Measurements from ENCODE around the gene SCYGR2. TPM values are rescaled to one million over a fixed set of nuclear protein-coding genes. Genes with fewer than 3 reads are reported as not detected.

The SCYGR2 gene
- total and polyA plus RNA-seq, 2 donors (not counting 1 experiment from before 2014, with no cell fraction given): not detected

DNA sequence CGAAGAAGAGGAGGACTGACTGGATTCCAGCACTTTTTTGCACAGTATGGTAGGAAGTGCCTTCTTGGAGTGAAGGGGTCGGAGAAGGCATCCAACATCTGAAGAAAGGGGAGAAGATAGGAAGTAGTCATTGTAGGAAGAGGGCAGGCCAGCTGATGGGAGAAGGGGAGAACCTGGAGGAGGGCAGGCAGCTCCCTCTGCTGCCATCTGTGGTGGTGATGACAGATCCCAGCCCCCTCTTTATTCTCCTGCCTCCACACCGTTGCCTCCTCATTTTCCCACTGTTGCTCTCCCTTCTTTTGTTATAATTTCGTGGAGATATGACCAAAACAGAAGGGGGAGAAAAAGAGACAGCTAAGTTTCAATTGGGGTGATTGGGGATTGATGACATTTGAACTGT is 2.9 kb upstream of the SCYGR2 start:
- H3K27me3 ChIP-seq (replicated peaks in 1 of 4; ENCODE audit: control extremely low read depth in 1 of 4, control insufficient read depth in 3 of 4, insufficient read depth in 4 of 4, low read length in 3 of 4): peaks cover 0 to 16% (median 0%) of the 10 kb centered on the region in 4 experiments
- POLR2A ChIA-PET: no interaction called here
- no peak overlapping the region for H3K4me3 Mint-ChIP-seq

DNA sequence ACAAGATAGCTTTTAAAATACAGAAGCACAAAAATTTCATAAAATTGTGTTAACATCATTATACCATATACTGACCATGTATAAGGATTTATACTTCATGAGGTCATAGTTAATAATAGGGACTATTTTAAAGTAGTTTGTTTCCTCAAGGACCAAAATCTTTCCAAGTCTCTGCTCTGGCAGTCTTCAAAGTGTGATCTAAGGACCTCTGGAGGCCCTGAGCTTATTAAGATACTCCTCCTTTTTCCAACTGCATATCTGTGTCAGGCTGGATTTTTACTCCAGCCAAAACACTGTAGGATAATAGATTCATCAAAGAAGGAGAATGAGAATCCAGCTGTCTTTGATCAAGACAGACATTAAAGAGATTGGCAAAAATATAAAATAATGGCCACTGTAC is 1.7 kb upstream of the SCYGR2 start:
- no peak overlapping the region for H3K4me2 ChIP-seq (replicated peaks; ENCODE audit: low read depth, low read length, poor library complexity, severe bottlenecking)
- no peak overlapping the region for H2AFZ ChIP-seq (ENCODE audit: insufficient read depth, low read depth, low read length, poor library complexity, severe bottlenecking)
- H3K4me1 ChIP-seq (ENCODE audit: control insufficient read depth in 2 of 2, insufficient read depth in 2 of 2, low read length in 2 of 2): no peaks in the 10 kb centered on the region
- no peaks in the 10 kb centered on the region for H4K20me1 ChIP-seq (ENCODE audit: control insufficient read depth, insufficient read depth, low read length, poor library complexity, severe bottlenecking)
- H3K36me3 ChIP-seq (replicated peaks in 1 of 2; ENCODE audit: control extremely low read depth in 1 of 2, control insufficient read depth in 1 of 2, extremely low read depth in 1 of 2, insufficient read depth in 2 of 2, low read length in 1 of 2): no peaks in the 10 kb centered on the region
- no peaks in the 10 kb centered on the region for H3K9me3 ChIP-seq (ENCODE audit: control extremely low read depth in 1 of 3, control insufficient read depth in 2 of 3, insufficient read depth in 1 of 3, low read length in 2 of 3)
- Mint-ChIP-seq H3K27ac (no peak overlapping the region), H3K4me3 (no peak overlapping the region), H3K27me3 (peaks cover 50% of the 10 kb centered on the region), H3K4me1 (no peaks in the 10 kb centered on the region), H3K9me3 (ENCODE audit: insufficient read depth) (no peaks in the 10 kb centered on the region)
- H3K79me2 ChIP-seq (ENCODE audit: control insufficient read depth, insufficient read depth, low read length): no peaks in the 10 kb centered on the region
- peaks cover 0 to 16% (median 0%) of the 10 kb centered on the region in 4 experiments for H3K27me3 ChIP-seq (replicated peaks in 1 of 4; ENCODE audit: control extremely low read depth in 1 of 4, control insufficient read depth in 3 of 4, insufficient read depth in 4 of 4, low read length in 3 of 4)
- ChIA-PET POLR2A (no interaction called here), CTCF (no interaction called here)
- DNase-seq: no peak
- no peak overlapping the region for H3K4me3 ChIP-seq (ENCODE audit: control extremely low read depth in 1 of 5, extremely low read depth in 1 of 5, insufficient read depth in 1 of 5, low read depth in 2 of 5, low read length in 4 of 5)
- ATAC-seq (ENCODE audit: low read depth): no peak
- no peak overlapping the region for H3K9ac ChIP-seq (ENCODE audit: low read length)
- TF ChIP-seq, protein P1, sequence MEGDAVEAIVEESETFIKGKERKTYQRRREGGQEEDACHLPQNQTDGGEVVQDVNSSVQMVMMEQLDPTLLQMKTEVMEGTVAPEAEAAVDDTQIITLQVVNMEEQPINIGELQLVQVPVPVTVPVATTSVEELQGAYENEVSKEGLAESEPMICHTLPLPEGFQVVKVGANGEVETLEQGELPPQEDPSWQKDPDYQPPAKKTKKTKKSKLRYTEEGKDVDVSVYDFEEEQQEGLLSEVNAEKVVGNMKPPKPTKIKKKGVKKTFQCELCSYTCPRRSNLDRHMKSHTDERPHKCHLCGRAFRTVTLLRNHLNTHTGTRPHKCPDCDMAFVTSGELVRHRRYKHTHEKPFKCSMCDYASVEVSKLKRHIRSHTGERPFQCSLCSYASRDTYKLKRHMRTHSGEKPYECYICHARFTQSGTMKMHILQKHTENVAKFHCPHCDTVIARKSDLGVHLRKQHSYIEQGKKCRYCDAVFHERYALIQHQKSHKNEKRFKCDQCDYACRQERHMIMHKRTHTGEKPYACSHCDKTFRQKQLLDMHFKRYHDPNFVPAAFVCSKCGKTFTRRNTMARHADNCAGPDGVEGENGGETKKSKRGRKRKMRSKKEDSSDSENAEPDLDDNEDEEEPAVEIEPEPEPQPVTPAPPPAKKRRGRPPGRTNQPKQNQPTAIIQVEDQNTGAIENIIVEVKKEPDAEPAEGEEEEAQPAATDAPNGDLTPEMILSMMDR (IDR thresholded peaks at IDR 0.05): no peak
- no peak for TF ChIP-seq EZH2 (IDR thresholded peaks at IDR 0.05; ENCODE audit: borderline replicate concordance, insufficient read depth, low read depth, low read length, poor library complexity, severe bottlenecking)
- intact Hi-C loops (cut with micrococcal nuclease): no loop called here
- no peak overlapping the region for H3K27ac ChIP-seq (ENCODE audit: low read length in 2 of 2)

More for the DNA sequence above, 2.9 kb upstream of the SCYGR2 start:
- intact Hi-C loops (cut with micrococcal nuclease): no loop called here
- Mint-ChIP-seq H3K27me3 (peaks cover 49% of the 10 kb centered on the region), H3K9me3 (ENCODE audit: insufficient read depth) (no peaks in the 10 kb centered on the region), H3K27ac (no peak overlapping the region), H3K4me1 (no peaks in the 10 kb centered on the region)
- no peaks in the 10 kb centered on the region for H3K4me1 ChIP-seq (ENCODE audit: control insufficient read depth in 2 of 2, insufficient read depth in 2 of 2, low read length in 2 of 2)
- H2AFZ ChIP-seq (ENCODE audit: insufficient read depth, low read depth, low read length, poor library complexity, severe bottlenecking): no peak overlapping the region
- DNase-seq (no peak), ATAC-seq (ENCODE audit: low read depth) (no peak)
- H3K9ac ChIP-seq (ENCODE audit: low read length): no peak overlapping the region
- TF ChIP-seq, protein P1 (IDR thresholded peaks at IDR 0.05): no peak
- no peak for TF ChIP-seq EZH2 (IDR thresholded peaks at IDR 0.05; ENCODE audit: borderline replicate concordance, insufficient read depth, low read depth, low read length, poor library complexity, severe bottlenecking)
- no peaks in the 10 kb centered on the region for H4K20me1 ChIP-seq (ENCODE audit: control insufficient read depth, insufficient read depth, low read length, poor library complexity, severe bottlenecking)
- WGBS (ENCODE audit: insufficient coverage): 89% methylated on average over 1 of the region's 4 CpGs
- no peaks in the 10 kb centered on the region for H3K9me3 ChIP-seq (ENCODE audit: control extremely low read depth in 1 of 3, control insufficient read depth in 2 of 3, insufficient read depth in 1 of 3, low read length in 2 of 3)
- CTCF ChIA-PET: no interaction called here
- H3K4me3 ChIP-seq (ENCODE audit: control extremely low read depth in 1 of 5, extremely low read depth in 1 of 5, insufficient read depth in 1 of 5, low read depth in 2 of 5, low read length in 4 of 5): no peak overlapping the region
- no peak overlapping the region for H3K27ac ChIP-seq (ENCODE audit: low read length in 2 of 2)
- no peak overlapping the region for H3K4me2 ChIP-seq (replicated peaks; ENCODE audit: low read depth, low read length, poor library complexity, severe bottlenecking)
- no peaks in the 10 kb centered on the region for H3K36me3 ChIP-seq (replicated peaks in 1 of 2; ENCODE audit: control extremely low read depth in 1 of 2, control insufficient read depth in 1 of 2, extremely low read depth in 1 of 2, insufficient read depth in 2 of 2, low read length in 1 of 2)
- no peaks in the 10 kb centered on the region for H3K79me2 ChIP-seq (ENCODE audit: control insufficient read depth, insufficient read depth, low read length)

Data from B cell (primary cell).